ENCODE data around the gene CAPSL.

DNA sequence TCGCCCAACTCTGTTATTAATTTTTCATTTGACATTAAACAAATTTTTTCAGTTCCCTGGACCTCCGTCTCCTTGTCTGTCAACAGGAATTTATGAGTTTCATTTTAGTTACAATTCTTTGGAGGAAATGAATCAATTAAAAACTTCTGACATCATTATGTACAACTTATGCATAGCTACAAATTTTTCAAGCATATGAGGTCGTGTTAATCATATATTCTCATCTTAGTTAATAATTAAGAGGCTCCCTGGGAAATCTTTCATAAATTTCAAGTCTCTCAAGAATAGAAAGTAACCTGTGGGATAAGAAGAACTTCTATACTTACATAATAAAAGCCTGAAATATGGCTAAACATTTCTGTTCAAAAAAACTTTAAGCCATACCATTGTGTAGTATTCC, 49.4 kb upstream of the CAPSL start:
- TF ChIP-seq POLR2A (IDR thresholded peaks at IDR 0.05): no peak
- TF ChIP-seq, protein P1, sequence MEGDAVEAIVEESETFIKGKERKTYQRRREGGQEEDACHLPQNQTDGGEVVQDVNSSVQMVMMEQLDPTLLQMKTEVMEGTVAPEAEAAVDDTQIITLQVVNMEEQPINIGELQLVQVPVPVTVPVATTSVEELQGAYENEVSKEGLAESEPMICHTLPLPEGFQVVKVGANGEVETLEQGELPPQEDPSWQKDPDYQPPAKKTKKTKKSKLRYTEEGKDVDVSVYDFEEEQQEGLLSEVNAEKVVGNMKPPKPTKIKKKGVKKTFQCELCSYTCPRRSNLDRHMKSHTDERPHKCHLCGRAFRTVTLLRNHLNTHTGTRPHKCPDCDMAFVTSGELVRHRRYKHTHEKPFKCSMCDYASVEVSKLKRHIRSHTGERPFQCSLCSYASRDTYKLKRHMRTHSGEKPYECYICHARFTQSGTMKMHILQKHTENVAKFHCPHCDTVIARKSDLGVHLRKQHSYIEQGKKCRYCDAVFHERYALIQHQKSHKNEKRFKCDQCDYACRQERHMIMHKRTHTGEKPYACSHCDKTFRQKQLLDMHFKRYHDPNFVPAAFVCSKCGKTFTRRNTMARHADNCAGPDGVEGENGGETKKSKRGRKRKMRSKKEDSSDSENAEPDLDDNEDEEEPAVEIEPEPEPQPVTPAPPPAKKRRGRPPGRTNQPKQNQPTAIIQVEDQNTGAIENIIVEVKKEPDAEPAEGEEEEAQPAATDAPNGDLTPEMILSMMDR (IDR thresholded peaks at IDR 0.05): no peak

Measured in testis (tissue), 2 donors.